KMS-11 (cell line): ENCODE data around the gene FXYD2.

ENCODE experiments used
- H2AFZ ChIP-seq: fragments of 200-600 bp; sonication (generic); 2 replicates; pipeline ENCODE4 v1.6.1; 2016; ENCODE audit warnings: antibody characterized with exemption, mixed run types, low read depth
- H3K27ac ChIP-seq: fragments of 200-600 bp; sonication (generic); 2 replicates; pipeline ENCODE4 v1.6.1; 2016; ENCODE audit warnings: mild to moderate bottlenecking, mixed run types
- H3K27me3 ChIP-seq: fragments of 200-600 bp; sonication (generic); 2 replicates; pipeline ENCODE4 v1.6.1; 2017; ENCODE audit warnings: mild to moderate bottlenecking, low read depth, mixed run types, moderate library complexity; ENCODE audit not compliant: insufficient read depth
- H3K36me3 ChIP-seq: fragments of 200-600 bp; sonication (generic); 2 replicates; pipeline ENCODE4 v1.6.1; 2017; ENCODE audit warnings: mild to moderate bottlenecking, mixed run types; ENCODE audit not compliant: insufficient read depth
- H3K4me1 ChIP-seq: fragments of 200-600 bp; sonication (generic); 2 replicates; pipeline ENCODE4 v1.6.1; 2016; ENCODE audit warnings: mild to moderate bottlenecking, low read depth, mixed run types; ENCODE audit not compliant: poor library complexity, severe bottlenecking
- H3K4me2 ChIP-seq: fragments of 200-600 bp; sonication (generic); 2 replicates; pipeline ENCODE4 v1.7.0; 2016; ENCODE audit warnings: mild to moderate bottlenecking, mixed run types
- H3K4me3 ChIP-seq: fragments of 200-600 bp; sonication (generic); IDR thresholded peaks from 2 replicates; pipeline ENCODE4 v1.6.1; 2017; ENCODE audit warnings: low read depth, low read length, mixed read lengths; ENCODE audit not compliant: insufficient read depth
- H3K79me2 ChIP-seq: fragments of 200-600 bp; sonication (generic); 2 replicates; pipeline ENCODE4 v1.6.1; 2016; ENCODE audit warnings: low read depth, mixed run types; ENCODE audit not compliant: insufficient read depth
- H3K9ac ChIP-seq: fragments of 200-600 bp; sonication (generic); 2 replicates; pipeline ENCODE4 v1.6.1; 2016; ENCODE audit warnings: mild to moderate bottlenecking, mixed run types
- H4K20me1 ChIP-seq: fragments of 200-600 bp; sonication (generic); 2 replicates; pipeline ENCODE4 v1.6.1; 2016; ENCODE audit warnings: mild to moderate bottlenecking, mixed run types; ENCODE audit not compliant: insufficient read depth
- TF ChIP-seq, protein P1 (sequence below): fragments of 200-600 bp; sonication (generic); conservative IDR thresholded peaks from 2 replicates; pipeline ENCODE4 v1.6.1; 2017; ENCODE audit warnings: low read depth, mild to moderate bottlenecking, antibody characterized with exemption, low read length, moderate library complexity, mixed read lengths

FXYD2 gene

GRCh38 chr11:117840881-117841550, 16.5 kb upstream of the FXYD2 start:
- H3K4me3 ChIP-seq = no peak overlapping the region
- no peak overlapping the region for H3K4me2 ChIP-seq
- no peaks in the 10 kb centered on the region for H3K36me3 ChIP-seq
- H3K27me3 ChIP-seq = no peaks in the 10 kb centered on the region; the same call in 1 of the 2 replicates
- no peak overlapping the region for H2AFZ ChIP-seq
- H3K4me1 ChIP-seq = no peaks in the 10 kb centered on the region
- TF ChIP-seq, protein P1, sequence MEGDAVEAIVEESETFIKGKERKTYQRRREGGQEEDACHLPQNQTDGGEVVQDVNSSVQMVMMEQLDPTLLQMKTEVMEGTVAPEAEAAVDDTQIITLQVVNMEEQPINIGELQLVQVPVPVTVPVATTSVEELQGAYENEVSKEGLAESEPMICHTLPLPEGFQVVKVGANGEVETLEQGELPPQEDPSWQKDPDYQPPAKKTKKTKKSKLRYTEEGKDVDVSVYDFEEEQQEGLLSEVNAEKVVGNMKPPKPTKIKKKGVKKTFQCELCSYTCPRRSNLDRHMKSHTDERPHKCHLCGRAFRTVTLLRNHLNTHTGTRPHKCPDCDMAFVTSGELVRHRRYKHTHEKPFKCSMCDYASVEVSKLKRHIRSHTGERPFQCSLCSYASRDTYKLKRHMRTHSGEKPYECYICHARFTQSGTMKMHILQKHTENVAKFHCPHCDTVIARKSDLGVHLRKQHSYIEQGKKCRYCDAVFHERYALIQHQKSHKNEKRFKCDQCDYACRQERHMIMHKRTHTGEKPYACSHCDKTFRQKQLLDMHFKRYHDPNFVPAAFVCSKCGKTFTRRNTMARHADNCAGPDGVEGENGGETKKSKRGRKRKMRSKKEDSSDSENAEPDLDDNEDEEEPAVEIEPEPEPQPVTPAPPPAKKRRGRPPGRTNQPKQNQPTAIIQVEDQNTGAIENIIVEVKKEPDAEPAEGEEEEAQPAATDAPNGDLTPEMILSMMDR = no peak
- H3K27ac ChIP-seq = no peak overlapping the region
- no peaks in the 10 kb centered on the region for H3K79me2 ChIP-seq
- no peak overlapping the region for H3K9ac ChIP-seq
- H4K20me1 ChIP-seq = no peaks in the 10 kb centered on the region

GRCh38 chr11:117839936-117840813, 15.6 kb upstream of the FXYD2 start:
- Histone ChIP-seq H3K27ac (no peak overlapping the region), H2AFZ (no peak overlapping the region), H3K36me3 (no peaks in the 10 kb centered on the region), H3K79me2 (no peaks in the 10 kb centered on the region), H3K4me3 (no peak overlapping the region), H3K9ac (no peak overlapping the region), H3K4me2 (no peak overlapping the region), H4K20me1 (no peaks in the 10 kb centered on the region), H3K4me1 (no peaks in the 10 kb centered on the region), H3K27me3 (no peaks in the 10 kb centered on the region; the same call in 1 of the 2 replicates)
- TF ChIP-seq, protein P1 = no peak

DNA sequence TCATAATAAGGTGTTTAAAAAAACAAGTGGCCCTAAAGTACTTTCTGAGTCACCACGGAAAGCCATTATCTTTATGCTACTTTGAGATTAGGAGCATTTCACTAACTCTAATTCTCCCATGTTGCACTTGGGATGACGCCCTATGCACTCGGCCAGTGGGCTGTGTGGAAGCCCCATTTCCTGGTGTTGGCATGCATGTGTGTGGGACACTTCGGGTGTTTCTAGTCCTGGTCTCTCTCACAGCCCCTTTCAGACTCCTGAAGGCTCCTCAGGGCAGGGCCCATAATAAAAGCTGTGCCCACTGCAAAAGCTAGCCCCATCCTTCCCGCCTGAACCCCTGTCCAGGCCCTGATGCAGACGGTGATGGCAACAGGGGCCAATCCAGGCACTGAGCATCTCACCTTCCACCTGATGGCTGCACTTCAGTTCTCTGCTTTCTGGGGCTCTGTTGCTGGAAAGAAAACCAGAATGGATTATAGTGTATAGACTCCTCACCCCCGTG, 14.9 kb upstream of the FXYD2 start:
- Histone ChIP-seq H3K4me2 (no peak overlapping the region), H3K9ac (no peak overlapping the region), H4K20me1 (no peaks in the 10 kb centered on the region), H3K36me3 (no peaks in the 10 kb centered on the region), H2AFZ (no peak overlapping the region), H3K27ac (no peak overlapping the region), H3K27me3 (no peaks in the 10 kb centered on the region; the same call in 1 of the 2 replicates), H3K4me3 (no peak overlapping the region), H3K4me1 (no peaks in the 10 kb centered on the region), H3K79me2 (no peaks in the 10 kb centered on the region)
- TF ChIP-seq, protein P1 = no peak

DNA sequence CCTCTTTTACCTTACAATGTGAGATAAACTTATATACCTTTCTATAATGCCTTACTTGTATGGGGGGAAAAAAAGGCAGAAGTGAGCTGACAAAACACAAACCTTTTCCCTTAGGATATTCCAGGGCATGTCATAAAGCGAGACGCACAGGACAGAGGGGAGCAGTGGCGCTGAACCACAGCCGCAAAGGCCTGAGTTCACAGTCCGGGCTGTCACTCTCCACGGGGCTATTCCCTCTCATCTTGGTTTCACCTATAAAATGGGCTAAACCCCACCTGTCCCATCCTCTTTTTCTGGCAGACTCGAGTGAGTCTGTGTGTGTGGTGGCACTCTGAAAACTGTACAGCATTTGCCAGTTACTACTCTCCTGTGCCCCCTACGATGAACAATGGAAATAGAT, 14.4 kb upstream of the FXYD2 start:
- Histone ChIP-seq H3K27ac (no peak overlapping the region), H3K4me2 (no peak overlapping the region), H2AFZ (no peak overlapping the region), H3K79me2 (no peaks in the 10 kb centered on the region), H4K20me1 (no peaks in the 10 kb centered on the region), H3K4me1 (no peaks in the 10 kb centered on the region), H3K36me3 (no peaks in the 10 kb centered on the region), H3K4me3 (no peak overlapping the region), H3K27me3 (no peaks in the 10 kb centered on the region; the same call in 1 of the 2 replicates), H3K9ac (no peak overlapping the region)
- TF ChIP-seq, protein P1 = no peak
